Kidney epithelial cell (primary cell): ENCODE results near the gene TCF7L1. TPM values are rescaled to one million over a fixed set of nuclear protein-coding genes. Genes with fewer than 3 reads are reported as not detected.

ENCODE experiments used
- DNase-seq: peaks from one replicate; pipeline ENCODE4 v3.0.0-alpha.2; 2010; ENCODE audit warnings: low read depth
- H3K27me3 ChIP-seq: 2 replicates; pipeline ENCODE4 v1.6.0; 2011; ENCODE audit warnings: low read length; ENCODE audit not compliant: control insufficient read depth, insufficient read depth
- H3K36me3 ChIP-seq: 2 replicates; pipeline ENCODE4 v1.5.1; 2011; ENCODE audit warnings: low read length; ENCODE audit not compliant: control insufficient read depth, insufficient read depth
- H3K4me3 ChIP-seq: 2 replicates; pipeline ENCODE4 v1.5.1; 2011; ENCODE audit warnings: low read depth, mild to moderate bottlenecking, control low read depth, low read length
- total RNA-seq: library from RNA; depleted of rRNA; stranded (reverse); fragments of >200 nt; gene quantifications from 2 replicates; pipeline ENCODE4 v1.2.3, GENCODE V29; 2015
- TF ChIP-seq, protein P1 (sequence below): IDR thresholded peaks from 2 replicates; pipeline ENCODE4 v1.5.1; 2011; ENCODE audit warnings: mild to moderate bottlenecking, moderate library complexity, low read length, control low read depth, inconsistent platforms; ENCODE audit not compliant: insufficient read depth, poor library complexity, severe bottlenecking

TCF7L1 gene
- total RNA-seq, 1 donor from 2014 or later, result 4.3 TPM

- TF ChIP-seq, protein P1, sequence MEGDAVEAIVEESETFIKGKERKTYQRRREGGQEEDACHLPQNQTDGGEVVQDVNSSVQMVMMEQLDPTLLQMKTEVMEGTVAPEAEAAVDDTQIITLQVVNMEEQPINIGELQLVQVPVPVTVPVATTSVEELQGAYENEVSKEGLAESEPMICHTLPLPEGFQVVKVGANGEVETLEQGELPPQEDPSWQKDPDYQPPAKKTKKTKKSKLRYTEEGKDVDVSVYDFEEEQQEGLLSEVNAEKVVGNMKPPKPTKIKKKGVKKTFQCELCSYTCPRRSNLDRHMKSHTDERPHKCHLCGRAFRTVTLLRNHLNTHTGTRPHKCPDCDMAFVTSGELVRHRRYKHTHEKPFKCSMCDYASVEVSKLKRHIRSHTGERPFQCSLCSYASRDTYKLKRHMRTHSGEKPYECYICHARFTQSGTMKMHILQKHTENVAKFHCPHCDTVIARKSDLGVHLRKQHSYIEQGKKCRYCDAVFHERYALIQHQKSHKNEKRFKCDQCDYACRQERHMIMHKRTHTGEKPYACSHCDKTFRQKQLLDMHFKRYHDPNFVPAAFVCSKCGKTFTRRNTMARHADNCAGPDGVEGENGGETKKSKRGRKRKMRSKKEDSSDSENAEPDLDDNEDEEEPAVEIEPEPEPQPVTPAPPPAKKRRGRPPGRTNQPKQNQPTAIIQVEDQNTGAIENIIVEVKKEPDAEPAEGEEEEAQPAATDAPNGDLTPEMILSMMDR, result no peak
- H3K27me3 ChIP-seq, result no peaks in the 10 kb centered on the region
- H3K36me3 ChIP-seq, result no peaks in the 10 kb centered on the region
- no peak overlapping the region for H3K4me3 ChIP-seq
- no peak for DNase-seq
Observed at GRCh38 chr2:85159589-85159988, 26.4 kb downstream of the TCF7L1 start.

DNA sequence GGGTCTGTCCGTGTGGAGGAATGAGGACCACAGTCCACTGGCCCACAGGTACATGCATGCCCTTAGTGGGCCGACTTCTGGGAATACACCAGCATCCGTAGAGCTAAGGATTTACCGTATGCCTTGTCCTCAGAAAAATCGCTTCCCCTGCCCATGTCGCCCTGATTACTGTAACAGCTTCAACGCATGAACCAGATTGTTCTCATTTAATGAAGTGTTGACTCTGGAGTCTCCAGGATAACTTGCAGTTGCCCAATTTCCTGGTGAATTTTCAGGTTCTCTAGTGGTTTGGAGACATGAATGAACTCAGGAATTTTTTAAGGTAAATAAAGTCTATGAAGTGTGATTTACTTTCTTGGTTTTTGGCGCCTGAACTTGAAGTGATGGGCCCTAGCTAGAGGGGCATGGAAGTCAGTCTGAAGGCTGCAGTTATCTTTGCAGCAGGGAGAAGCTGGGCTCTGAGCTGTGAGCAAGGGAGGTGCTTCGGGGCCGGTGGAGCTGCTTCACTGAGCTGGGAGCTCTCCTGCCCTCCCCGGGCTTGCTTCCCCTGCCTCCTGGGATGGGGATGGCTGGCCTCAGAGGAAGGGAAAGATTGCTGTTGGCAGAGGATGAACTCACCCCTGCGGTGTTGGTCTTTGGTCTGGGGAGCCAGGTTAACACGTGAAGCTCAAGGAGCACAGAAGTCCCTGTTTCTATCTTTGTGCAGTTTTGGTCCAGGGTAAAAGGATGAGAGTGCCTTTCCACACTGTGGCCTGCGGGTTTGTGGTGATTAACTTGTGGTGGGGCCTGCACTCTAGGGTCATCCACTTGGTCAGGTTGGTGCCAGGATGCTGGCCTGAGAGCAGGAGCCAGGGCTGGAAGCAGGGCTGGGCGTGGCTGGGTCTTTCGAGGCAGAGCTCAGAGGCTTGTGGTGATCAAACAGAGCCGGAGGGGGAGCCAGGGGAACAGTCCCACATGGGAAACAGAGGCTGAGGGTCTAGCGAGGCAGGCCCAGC lies 28.1 kb downstream of the TCF7L1 start:
- TF ChIP-seq, protein P1, result no peak
- Histone ChIP-seq H3K27me3 (no peaks in the 10 kb centered on the region), H3K4me3 (no peak overlapping the region), H3K36me3 (no peaks in the 10 kb centered on the region)
- no peak for DNase-seq

DNA sequence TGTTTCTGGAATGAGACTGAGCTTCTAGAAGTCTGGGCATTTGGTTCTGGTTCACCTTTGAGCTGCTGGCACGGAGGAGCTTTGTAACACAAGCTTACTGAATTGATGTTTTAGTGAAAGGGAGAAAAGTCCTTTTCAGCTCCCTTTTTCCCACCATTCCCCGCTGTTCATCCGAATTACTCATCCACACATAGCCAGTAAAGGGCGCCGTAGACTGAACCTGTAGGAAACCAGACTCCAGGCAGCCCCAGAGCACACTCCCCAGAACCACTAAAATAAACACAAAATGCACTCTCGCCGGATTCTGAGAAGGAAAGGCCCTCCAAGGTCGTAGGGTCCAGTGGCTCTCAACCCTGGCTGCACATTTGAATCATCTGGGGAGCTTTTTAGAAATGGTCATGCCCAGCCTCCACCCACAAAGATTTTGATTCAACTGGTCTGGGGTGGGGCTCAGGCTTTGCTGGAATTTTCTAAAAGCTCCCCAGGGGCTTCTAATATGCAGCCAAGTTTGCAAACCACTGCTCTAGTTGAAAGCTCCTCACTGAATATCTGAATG lies 29.6 kb downstream of the TCF7L1 start:
- no peak for DNase-seq
- H3K36me3 ChIP-seq, result no peaks in the 10 kb centered on the region
- no peaks in the 10 kb centered on the region for H3K27me3 ChIP-seq
- TF ChIP-seq, protein P1, result no peak
- H3K4me3 ChIP-seq, result no peak overlapping the region

DNA sequence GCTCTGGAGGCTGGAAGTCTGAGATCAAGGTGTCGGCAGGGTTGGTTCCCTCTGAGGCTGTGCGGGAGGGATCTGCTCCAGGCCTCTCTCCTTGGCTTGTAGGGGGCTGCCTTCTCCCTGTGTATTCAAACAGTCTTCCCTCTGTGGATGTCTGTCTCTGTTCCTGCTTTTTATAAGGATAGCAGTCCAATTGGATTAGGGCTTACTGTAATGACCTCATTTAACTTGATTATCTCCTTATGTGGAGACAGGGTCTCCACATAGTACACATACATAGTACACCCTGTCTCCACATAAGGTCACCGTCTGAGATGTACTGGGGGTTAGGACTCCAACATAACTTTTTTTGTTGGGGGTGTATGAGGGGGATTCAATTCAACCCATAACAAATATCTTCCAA lies 30.5 kb downstream of the TCF7L1 start:
- no peak for DNase-seq
- Histone ChIP-seq H3K4me3 (no peak overlapping the region), H3K27me3 (no peaks in the 10 kb centered on the region), H3K36me3 (no peaks in the 10 kb centered on the region)
- TF ChIP-seq, protein P1, result no peak

GRCh38 chr2:85164145-85164569 lies 31.0 kb downstream of the TCF7L1 start:
- Histone ChIP-seq H3K4me3 (no peak overlapping the region), H3K36me3 (no peaks in the 10 kb centered on the region), H3K27me3 (no peaks in the 10 kb centered on the region)
- TF ChIP-seq, protein P1, result no peak
- no peak for DNase-seq
